Measurements from ENCODE around the gene ATP8A2. TPM values are rescaled to one million over a fixed set of nuclear protein-coding genes. Genes with fewer than 3 reads are reported as not detected.

The ATP8A2 gene
- polyA plus RNA-seq, 1 donor from 2014 or later = 11.9 TPM

DNA sequence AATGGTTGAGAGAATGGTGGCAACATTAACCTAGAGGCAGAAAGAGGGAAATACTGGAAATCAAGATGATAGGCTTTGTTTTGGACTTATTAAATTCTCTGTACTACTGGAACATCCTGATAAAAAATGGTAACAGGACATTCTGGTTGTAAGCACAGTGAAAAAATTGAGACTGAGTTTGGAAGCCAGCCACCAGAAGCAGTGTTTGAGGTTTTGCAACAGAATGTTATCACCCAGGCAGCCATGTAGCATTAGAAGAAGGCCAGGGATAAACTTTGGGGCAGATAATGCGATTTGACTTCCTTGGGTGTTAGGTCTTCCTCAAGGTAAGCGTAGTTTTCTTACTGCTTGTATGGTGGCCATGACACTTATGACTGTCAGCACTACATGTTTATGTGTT, 307.4 kb downstream of the ATP8A2 start:
- Histone ChIP-seq H3K9me3 (ENCODE audit: low read length) (peaks cover 3% of the 10 kb centered on the region), H4K20me1 (ENCODE audit: insufficient read depth) (no peaks in the 10 kb centered on the region), H2AFZ (ENCODE audit: low read depth, low read length) (no peak overlapping the region), H3K27ac (ENCODE audit: low read length) (no peak overlapping the region), H3K36me3 (ENCODE audit: insufficient read depth, low read length) (no peaks in the 10 kb centered on the region), H3K27me3 (ENCODE audit: insufficient read depth, low read depth, low read length) (no peaks in the 10 kb centered on the region), H3K9ac (ENCODE audit: low read length) (no peak overlapping the region), H3F3A (ENCODE audit: insufficient read depth, low read length, poor library complexity, severe bottlenecking) (no peaks in the 10 kb centered on the region), H3K9me2 (ENCODE audit: insufficient read depth, low read length) (no peaks in the 10 kb centered on the region), H3K4me2 (ENCODE audit: low read length) (no peak overlapping the region), H3K4me3 (ENCODE audit: low read length) (no peak overlapping the region), H3K79me2 (replicated peaks; ENCODE audit: insufficient read depth, low read length) (no peaks in the 10 kb centered on the region)
- TF ChIP-seq SMC3 (conservative IDR thresholded peaks at IDR 0.05; ENCODE audit: poor library complexity) (no peak), EP300 (conservative IDR thresholded peaks at IDR 0.05; ENCODE audit: poor library complexity, severe bottlenecking) (no peak), TAF1 (IDR thresholded peaks at IDR 0.05; ENCODE audit: low read depth) (no peak)

- TF ChIP-seq RAD21 (conservative IDR thresholded peaks at IDR 0.05) (no peak), SMC3 (conservative IDR thresholded peaks at IDR 0.05; ENCODE audit: poor library complexity) (no peak), CTCF (IDR thresholded peaks at IDR 0.05; ENCODE audit: poor library complexity, severe bottlenecking) (no peak), TAF1 (IDR thresholded peaks at IDR 0.05; ENCODE audit: low read depth) (no peak), EZH2 (IDR thresholded peaks at IDR 0.05; ENCODE audit: borderline replicate concordance, insufficient read depth, low read length, poor library complexity, severe bottlenecking) (no peak), EP300 (conservative IDR thresholded peaks at IDR 0.05; ENCODE audit: poor library complexity, severe bottlenecking) (no peak), POLR2AphosphoS5 (IDR thresholded peaks at IDR 0.05) (no peak), MXI1 (conservative IDR thresholded peaks at IDR 0.05; ENCODE audit: poor library complexity, severe bottlenecking) (no peak)
- TF ChIP-seq, protein P1, sequence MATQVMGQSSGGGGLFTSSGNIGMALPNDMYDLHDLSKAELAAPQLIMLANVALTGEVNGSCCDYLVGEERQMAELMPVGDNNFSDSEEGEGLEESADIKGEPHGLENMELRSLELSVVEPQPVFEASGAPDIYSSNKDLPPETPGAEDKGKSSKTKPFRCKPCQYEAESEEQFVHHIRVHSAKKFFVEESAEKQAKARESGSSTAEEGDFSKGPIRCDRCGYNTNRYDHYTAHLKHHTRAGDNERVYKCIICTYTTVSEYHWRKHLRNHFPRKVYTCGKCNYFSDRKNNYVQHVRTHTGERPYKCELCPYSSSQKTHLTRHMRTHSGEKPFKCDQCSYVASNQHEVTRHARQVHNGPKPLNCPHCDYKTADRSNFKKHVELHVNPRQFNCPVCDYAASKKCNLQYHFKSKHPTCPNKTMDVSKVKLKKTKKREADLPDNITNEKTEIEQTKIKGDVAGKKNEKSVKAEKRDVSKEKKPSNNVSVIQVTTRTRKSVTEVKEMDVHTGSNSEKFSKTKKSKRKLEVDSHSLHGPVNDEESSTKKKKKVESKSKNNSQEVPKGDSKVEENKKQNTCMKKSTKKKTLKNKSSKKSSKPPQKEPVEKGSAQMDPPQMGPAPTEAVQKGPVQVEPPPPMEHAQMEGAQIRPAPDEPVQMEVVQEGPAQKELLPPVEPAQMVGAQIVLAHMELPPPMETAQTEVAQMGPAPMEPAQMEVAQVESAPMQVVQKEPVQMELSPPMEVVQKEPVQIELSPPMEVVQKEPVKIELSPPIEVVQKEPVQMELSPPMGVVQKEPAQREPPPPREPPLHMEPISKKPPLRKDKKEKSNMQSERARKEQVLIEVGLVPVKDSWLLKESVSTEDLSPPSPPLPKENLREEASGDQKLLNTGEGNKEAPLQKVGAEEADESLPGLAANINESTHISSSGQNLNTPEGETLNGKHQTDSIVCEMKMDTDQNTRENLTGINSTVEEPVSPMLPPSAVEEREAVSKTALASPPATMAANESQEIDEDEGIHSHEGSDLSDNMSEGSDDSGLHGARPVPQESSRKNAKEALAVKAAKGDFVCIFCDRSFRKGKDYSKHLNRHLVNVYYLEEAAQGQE (IDR thresholded peaks at IDR 0.05; ENCODE audit: borderline replicate concordance) = no peak
- no peaks in the 10 kb centered on the region for H4K20me1 ChIP-seq (ENCODE audit: insufficient read depth)
- no peaks in the 10 kb centered on the region for H3K79me2 ChIP-seq (replicated peaks; ENCODE audit: insufficient read depth, low read length)
- H3K27me3 ChIP-seq (ENCODE audit: insufficient read depth, low read depth, low read length) = no peaks in the 10 kb centered on the region
- no peaks in the 10 kb centered on the region for H3K9me2 ChIP-seq (ENCODE audit: insufficient read depth, low read length)
- no peak overlapping the region for H3K4me2 ChIP-seq (ENCODE audit: low read length)
- H3K4me3 ChIP-seq (ENCODE audit: low read length) = no peak overlapping the region
- no peak overlapping the region for H3K9ac ChIP-seq (ENCODE audit: low read length)
- no peak overlapping the region for H2AFZ ChIP-seq (ENCODE audit: low read depth, low read length)
- no peak overlapping the region for H3K27ac ChIP-seq (ENCODE audit: low read length)
- H3F3A ChIP-seq (ENCODE audit: insufficient read depth, low read length, poor library complexity, severe bottlenecking) = no peaks in the 10 kb centered on the region
- no peaks in the 10 kb centered on the region for H3K36me3 ChIP-seq (ENCODE audit: insufficient read depth, low read length)
- peaks cover 3% of the 10 kb centered on the region for H3K9me3 ChIP-seq (ENCODE audit: low read length)
Observed at GRCh38 chr13:25679936-25680335, 308.2 kb downstream of the ATP8A2 start.

- Histone ChIP-seq H3K9me2 (ENCODE audit: insufficient read depth, low read length) (no peaks in the 10 kb centered on the region), H3K9me3 (ENCODE audit: low read length) (peaks cover 3% of the 10 kb centered on the region), H3K36me3 (ENCODE audit: insufficient read depth, low read length) (no peaks in the 10 kb centered on the region), H3K4me3 (ENCODE audit: low read length) (no peak overlapping the region), H2AFZ (ENCODE audit: low read depth, low read length) (no peak overlapping the region), H4K20me1 (ENCODE audit: insufficient read depth) (no peaks in the 10 kb centered on the region), H3K27ac (ENCODE audit: low read length) (no peak overlapping the region), H3F3A (ENCODE audit: insufficient read depth, low read length, poor library complexity, severe bottlenecking) (no peaks in the 10 kb centered on the region), H3K79me2 (replicated peaks; ENCODE audit: insufficient read depth, low read length) (no peaks in the 10 kb centered on the region), H3K9ac (ENCODE audit: low read length) (no peak overlapping the region), H3K4me2 (ENCODE audit: low read length) (no peak overlapping the region), H3K27me3 (ENCODE audit: insufficient read depth, low read depth, low read length) (no peaks in the 10 kb centered on the region)
- TF ChIP-seq RAD21 (conservative IDR thresholded peaks at IDR 0.05) (no peak), POLR2AphosphoS5 (IDR thresholded peaks at IDR 0.05) (no peak), TAF1 (IDR thresholded peaks at IDR 0.05; ENCODE audit: low read depth) (no peak), MXI1 (conservative IDR thresholded peaks at IDR 0.05; ENCODE audit: poor library complexity, severe bottlenecking) (no peak), EZH2 (IDR thresholded peaks at IDR 0.05; ENCODE audit: borderline replicate concordance, insufficient read depth, low read length, poor library complexity, severe bottlenecking) (no peak), SMC3 (conservative IDR thresholded peaks at IDR 0.05; ENCODE audit: poor library complexity) (no peak), CTCF (IDR thresholded peaks at IDR 0.05; ENCODE audit: poor library complexity, severe bottlenecking) (no peak)
- TF ChIP-seq, protein P1 (IDR thresholded peaks at IDR 0.05; ENCODE audit: borderline replicate concordance) = no peak
Observed at GRCh38 chr13:25682276-25682675, 310.5 kb downstream of the ATP8A2 start.
